COR-L47 (cell line): Measurements from ENCODE around the gene PACRG.
"Not testable (repeated sequence)": the region's sequence is repeated elsewhere in the genome, so short reads cannot be mapped to it uniquely, and the experiment has no call there.

Experiments
- DNase-seq: peaks from one replicate; lab custom pipeline; 2025; lab: John Stamatoyannopoulos, UW

PACRG gene

GRCh38 chr6:163314791-163315470, 587.2 kb downstream of the PACRG start:
- DNase-seq = no peak

GRCh38 chr6:163316866-163317495, 589.2 kb downstream of the PACRG start:
- not testable (repeated sequence) for DNase-seq

- DNase-seq = no peak
These were observed 590.5 kb downstream of the PACRG start for GRCh38 chr6:163318071-163318786.

- DNase-seq = no peak
These were observed 592.0 kb downstream of the PACRG start for GRCh38 chr6:163319609-163320366.

- no peak for DNase-seq
These were observed 592.6 kb downstream of the PACRG start for GRCh38 chr6:163320402-163320801.

- DNase-seq = no peak
These were observed 593.0 kb downstream of the PACRG start for GRCh38 chr6:163320804-163321203.

- no peak for DNase-seq
These were observed 593.9 kb downstream of the PACRG start for GRCh38 chr6:163321717-163322116.

GRCh38 chr6:163323274-163323673, 595.5 kb downstream of the PACRG start:
- DNase-seq = no peak

- DNase-seq = no peak
These were observed 595.9 kb downstream of the PACRG start for GRCh38 chr6:163323705-163324104.

GRCh38 chr6:163324326-163324687, 596.5 kb downstream of the PACRG start:
- no peak for DNase-seq

- no peak for DNase-seq
These were observed 597.1 kb downstream of the PACRG start for GRCh38 chr6:163324688-163325389.

- DNase-seq = no peak
These were observed 597.6 kb downstream of the PACRG start for GRCh38 chr6:163325390-163325784.

- DNase-seq = no peak
These were observed 599.5 kb downstream of the PACRG start for GRCh38 chr6:163327165-163327880.

GRCh38 chr6:163327921-163328320, 600.1 kb downstream of the PACRG start:
- no peak for DNase-seq

- DNase-seq = no peak
These were observed 600.6 kb downstream of the PACRG start for GRCh38 chr6:163328411-163328810.

- no peak for DNase-seq
These were observed 602.2 kb downstream of the PACRG start for GRCh38 chr6:163329991-163330390.

GRCh38 chr6:163331245-163331644, 603.5 kb downstream of the PACRG start:
- DNase-seq = no peak

GRCh38 chr6:163332575-163332974, 604.8 kb downstream of the PACRG start:
- no peak for DNase-seq

GRCh38 chr6:163333038-163333437, 605.3 kb downstream of the PACRG start:
- no peak for DNase-seq

GRCh38 chr6:163333701-163334663, 606.2 kb downstream of the PACRG start:
- no peak for DNase-seq
